CD4-positive, alpha-beta T cell treated with Interleukin-17A for 1 hour (primary cell): ENCODE data around the gene RITA1.
"Not testable (repeated sequence)": the region's sequence is repeated elsewhere in the genome, so short reads cannot be mapped to it uniquely, and the experiment has no call there.

Source experiments
- DNase-seq: peaks from one replicate; pipeline ENCODE4 v3.0.0-alpha.2; 2020

Gene RITA1

DNA sequence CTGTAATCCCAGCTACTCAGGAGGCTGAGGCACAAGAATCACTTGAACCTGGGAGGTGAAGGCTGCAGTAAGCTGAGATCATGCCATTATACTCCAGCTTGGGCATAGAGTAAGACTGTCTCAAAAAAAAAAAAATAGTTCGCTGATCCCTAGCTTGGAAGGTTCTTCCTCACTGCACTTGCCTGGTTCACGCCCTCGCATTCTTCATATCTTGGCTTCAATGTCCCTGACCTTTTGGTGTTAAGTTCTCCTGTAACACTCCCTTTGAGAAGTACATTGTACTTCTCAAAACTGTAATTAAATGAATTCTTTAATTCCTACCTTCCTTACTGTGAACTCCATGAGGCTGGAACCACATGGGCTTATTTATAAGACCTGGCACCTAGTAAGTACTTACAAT, 19.3 kb downstream of the RITA1 start:
- no peak for DNase-seq

- DNase-seq = not testable (repeated sequence)
Observed at GRCh38 chr12:113206802-113207201, 21.3 kb downstream of the RITA1 start.

- DNase-seq = peak; percentile 18
Observed at GRCh38 chr12:113207613-113208040, 22.1 kb downstream of the RITA1 start.

GRCh38 chr12:113208041-113208934, 22.8 kb downstream of the RITA1 start:
- DNase-seq = peak; percentile 73

GRCh38 chr12:113211160-113211559, 25.6 kb downstream of the RITA1 start:
- DNase-seq = no peak

DNA sequence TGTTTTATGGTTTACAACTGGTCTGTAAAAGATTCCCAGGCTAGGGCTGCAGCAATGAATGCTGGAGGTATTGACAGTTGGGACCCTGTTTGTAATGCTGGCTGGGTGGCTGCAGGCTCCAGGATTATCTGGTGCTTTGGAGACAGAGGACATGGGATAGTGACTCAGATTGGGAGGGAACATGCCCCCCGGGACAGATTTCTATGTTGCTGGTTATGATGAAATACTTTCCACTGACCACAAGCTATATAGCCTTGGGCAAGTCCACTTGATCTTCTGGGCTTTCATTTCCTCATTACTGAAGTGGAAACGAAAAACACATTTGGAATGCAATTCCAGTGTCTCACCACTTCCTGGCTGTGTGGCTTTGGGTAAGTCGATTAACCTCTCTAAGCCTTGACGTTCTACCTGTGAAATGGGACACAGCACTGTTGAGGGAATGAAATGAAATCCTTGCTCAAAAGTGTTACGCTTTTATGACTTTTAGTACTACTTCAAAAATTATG, 29.4 kb downstream of the RITA1 start:
- DNase-seq = peak; percentile 23

- no peak for DNase-seq
Observed at GRCh38 chr12:113216027-113216426, 30.5 kb downstream of the RITA1 start.

GRCh38 chr12:113220593-113221180, 35.2 kb downstream of the RITA1 start:
- peak; percentile 12 for DNase-seq

GRCh38 chr12:113221181-113221996, 35.9 kb downstream of the RITA1 start, which contains the start of gene TPCN1:
TSS of gene TPCN1 (plus strand) at chr12:113221464. CDS start at chr12:113226853, 5,389 bp downstream.
- peak; percentile 100 for DNase-seq

- DNase-seq = peak; percentile 11
Observed at GRCh38 chr12:113221997-113222729, 36.6 kb downstream of the RITA1 start.

DNA sequence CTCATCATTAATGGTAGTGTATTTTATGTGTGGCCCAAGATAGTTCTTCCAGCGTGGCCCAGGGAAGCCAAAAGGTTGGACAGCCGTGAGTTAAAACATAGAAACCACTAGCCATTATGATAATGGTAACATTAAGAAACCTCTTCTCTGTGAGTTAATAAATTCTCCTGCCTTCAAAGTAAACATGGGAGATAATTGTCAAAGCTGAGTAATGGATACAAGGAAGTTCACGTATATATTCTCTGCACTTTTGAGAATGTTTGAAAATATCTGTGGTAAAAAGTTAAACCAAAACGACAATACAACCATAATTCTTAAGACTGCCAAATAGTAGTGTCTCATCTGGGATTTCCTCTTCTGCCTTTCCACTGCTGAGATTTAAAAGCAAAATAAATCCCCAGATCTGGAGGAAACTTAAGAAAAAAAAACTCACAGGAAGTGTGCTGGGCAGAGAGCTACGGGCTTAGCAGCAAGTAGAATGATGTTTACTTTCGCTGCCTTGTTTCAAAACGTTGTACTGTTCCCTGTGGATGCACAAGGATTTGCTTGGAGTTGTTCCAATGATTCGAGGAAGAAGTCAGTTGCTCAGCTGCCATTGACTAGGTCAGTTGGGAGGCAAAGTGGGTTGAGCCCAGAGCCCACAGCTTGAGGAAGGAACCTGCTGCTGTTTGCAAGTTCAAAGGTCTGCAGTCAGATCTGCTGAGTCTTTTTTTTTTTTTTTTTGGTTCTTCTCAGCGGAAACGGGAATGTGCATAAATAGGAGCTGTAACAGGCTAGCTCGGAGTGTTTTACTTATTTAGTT, 37.4 kb downstream of the RITA1 start:
- peak; percentile 16 for DNase-seq

DNA sequence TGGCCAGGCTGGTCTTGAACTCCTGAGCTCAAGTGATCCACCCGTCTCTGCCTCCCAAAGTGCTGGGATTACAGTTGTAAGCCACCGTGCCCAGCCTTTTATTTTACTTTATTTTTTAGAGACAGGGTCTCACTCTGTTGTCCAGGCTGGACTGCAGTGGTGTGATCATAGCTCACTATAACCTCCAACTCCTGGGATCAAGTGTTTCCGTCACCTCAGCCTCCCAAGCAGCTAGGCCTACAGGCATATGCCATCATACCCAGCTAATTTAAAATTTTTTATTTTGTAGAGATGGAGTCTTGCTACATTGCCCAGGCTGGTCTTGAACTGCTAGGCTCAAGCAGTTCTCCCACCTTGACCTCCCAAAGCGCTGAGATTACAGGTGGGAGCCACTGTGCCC, 39.4 kb downstream of the RITA1 start:
- DNase-seq = no peak

GRCh38 chr12:113226696-113227568, 41.4 kb downstream of the RITA1 start:
- DNase-seq = no peak

DNA sequence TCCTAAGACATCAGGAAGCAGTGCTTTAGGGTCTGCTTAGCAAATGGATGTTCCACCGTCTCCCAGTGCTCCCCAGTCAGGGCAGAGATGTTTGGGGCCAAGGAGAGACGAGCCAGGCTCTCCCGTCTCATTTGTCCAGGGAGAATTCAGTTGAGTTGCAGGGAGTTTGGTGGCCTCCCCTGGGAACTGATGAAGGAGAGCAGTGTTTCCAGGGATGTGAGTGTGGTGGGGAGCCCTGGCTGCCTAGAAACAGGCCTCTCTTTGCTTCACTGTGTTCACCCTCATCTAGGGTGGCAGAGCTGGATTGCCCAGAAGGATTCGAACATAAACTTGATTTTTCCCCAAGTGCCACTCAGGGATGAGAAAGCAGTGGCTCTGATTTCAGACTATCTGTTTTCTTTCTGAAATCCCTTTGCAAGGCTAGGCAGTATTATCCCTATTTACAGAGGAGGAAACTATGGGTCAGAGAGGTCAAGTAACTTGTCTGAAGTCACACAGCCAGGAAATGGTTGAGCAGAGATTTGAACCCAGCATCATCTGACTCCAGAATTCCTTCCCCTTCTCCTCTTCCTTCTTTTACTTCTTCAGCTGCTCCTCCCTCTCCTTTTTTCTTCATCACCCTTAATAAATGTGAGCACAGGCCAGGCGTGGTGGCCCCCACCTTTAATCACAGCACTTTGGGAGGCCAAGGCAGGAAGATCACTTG, 42.3 kb downstream of the RITA1 start:
- DNase-seq = no peak

DNA sequence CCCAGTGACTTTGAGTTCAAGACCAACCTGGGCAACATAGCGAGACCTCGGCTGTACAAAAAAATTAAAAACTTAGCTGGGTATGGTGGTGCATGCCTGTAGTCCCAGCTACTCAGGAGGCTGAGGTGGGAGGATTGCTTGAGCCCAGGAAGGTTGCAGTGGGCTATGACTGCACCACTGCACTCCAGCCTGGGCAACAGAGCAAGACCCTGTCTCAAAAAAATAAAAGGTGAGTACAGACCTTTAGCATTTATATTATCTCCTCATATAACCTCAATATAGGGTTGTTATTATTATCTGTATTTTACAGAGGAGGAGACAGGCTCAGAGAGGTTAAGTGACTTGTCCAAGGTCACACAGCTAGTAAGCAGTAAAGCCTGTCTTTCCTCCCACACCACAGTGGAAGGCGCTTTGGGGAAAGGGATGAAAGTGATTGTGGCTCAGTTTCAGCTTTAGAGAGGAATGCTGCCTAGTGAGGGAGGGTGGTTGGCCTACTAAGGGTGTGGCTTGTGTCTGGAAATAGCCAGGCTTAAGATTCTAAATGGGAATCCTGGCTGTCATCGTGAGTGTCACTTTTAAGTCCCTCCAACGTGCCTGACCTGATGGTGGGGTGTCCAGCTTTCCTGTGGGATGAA, 43.0 kb downstream of the RITA1 start:
- no peak for DNase-seq

- no peak for DNase-seq
Observed at GRCh38 chr12:113230315-113231234, 45.1 kb downstream of the RITA1 start.

GRCh38 chr12:113231235-113232088, 45.9 kb downstream of the RITA1 start:
- DNase-seq = no peak
